ENCODE results near the gene ADAM19. TPM values are rescaled to one million over a fixed set of nuclear protein-coding genes. Genes with fewer than 3 reads are reported as not detected.

The ADAM19 gene
- total RNA-seq, 1 donor from 2014 or later: 10.6 TPM

- intact Hi-C loops (cut with DNase I): no loop called here
- TF ChIP-seq, protein P1, sequence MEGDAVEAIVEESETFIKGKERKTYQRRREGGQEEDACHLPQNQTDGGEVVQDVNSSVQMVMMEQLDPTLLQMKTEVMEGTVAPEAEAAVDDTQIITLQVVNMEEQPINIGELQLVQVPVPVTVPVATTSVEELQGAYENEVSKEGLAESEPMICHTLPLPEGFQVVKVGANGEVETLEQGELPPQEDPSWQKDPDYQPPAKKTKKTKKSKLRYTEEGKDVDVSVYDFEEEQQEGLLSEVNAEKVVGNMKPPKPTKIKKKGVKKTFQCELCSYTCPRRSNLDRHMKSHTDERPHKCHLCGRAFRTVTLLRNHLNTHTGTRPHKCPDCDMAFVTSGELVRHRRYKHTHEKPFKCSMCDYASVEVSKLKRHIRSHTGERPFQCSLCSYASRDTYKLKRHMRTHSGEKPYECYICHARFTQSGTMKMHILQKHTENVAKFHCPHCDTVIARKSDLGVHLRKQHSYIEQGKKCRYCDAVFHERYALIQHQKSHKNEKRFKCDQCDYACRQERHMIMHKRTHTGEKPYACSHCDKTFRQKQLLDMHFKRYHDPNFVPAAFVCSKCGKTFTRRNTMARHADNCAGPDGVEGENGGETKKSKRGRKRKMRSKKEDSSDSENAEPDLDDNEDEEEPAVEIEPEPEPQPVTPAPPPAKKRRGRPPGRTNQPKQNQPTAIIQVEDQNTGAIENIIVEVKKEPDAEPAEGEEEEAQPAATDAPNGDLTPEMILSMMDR (IDR thresholded peaks at IDR 0.05): no peak
- H3K27me3 ChIP-seq: no peaks in the 10 kb centered on the region
- H3K27ac ChIP-seq: peak overlapping the region; percentile 40
- ATAC-seq: peak; percentile 15
- no peaks in the 10 kb centered on the region for H3K36me3 ChIP-seq
- no peak for DNase-seq
- peaks cover 21% of the 10 kb centered on the region for H3K4me1 ChIP-seq
- no peak overlapping the region for H3K4me3 ChIP-seq
- no peaks in the 10 kb centered on the region for H3K9me3 ChIP-seq
Measured at GRCh38 chr5:157554179-157555036, 21.2 kb downstream of the ADAM19 start.

GRCh38 chr5:157552650-157553049 is 22.9 kb downstream of the ADAM19 start:
- DNase-seq (no peak), ATAC-seq (no peak)
- TF ChIP-seq, protein P1 (IDR thresholded peaks at IDR 0.05): no peak
- Histone ChIP-seq H3K27me3 (no peaks in the 10 kb centered on the region), H3K27ac (no peak overlapping the region), H3K4me3 (no peak overlapping the region), H3K9me3 (no peaks in the 10 kb centered on the region), H3K4me1 (peaks cover 31% of the 10 kb centered on the region), H3K36me3 (no peaks in the 10 kb centered on the region)
- intact Hi-C loops (cut with DNase I): no loop called here

DNA sequence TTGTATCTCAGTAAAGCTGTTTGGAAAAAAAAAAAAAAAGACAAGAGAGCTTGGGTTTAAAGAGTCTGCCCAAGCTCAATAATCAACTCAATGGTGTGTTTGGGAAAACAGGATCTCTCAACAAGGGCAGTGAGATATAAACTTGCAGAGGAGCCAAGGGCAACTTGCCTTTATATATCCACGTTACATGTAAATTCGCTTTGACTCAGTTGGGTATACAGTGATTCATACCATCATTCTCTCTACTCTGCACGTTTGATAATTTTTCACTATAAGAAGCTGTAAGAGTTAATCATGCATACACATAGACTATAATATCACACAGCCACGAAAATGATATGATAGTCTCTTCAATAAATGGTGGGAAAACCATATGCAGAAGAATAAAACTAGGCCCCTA is 24.9 kb downstream of the ADAM19 start:
- TF ChIP-seq, protein P1 (IDR thresholded peaks at IDR 0.05): no peak
- no peaks in the 10 kb centered on the region for H3K9me3 ChIP-seq
- DNase-seq (no peak), ATAC-seq (no peak)
- peaks cover 36% of the 10 kb centered on the region for H3K4me1 ChIP-seq
- no peaks in the 10 kb centered on the region for H3K27me3 ChIP-seq
- intact Hi-C loops (cut with DNase I): no loop called here
- H3K36me3 ChIP-seq: no peaks in the 10 kb centered on the region
- no peak overlapping the region for H3K4me3 ChIP-seq
- H3K27ac ChIP-seq: no peak overlapping the region

- ATAC-seq (no peak), DNase-seq (no peak)
- Histone ChIP-seq H3K9me3 (no peaks in the 10 kb centered on the region), H3K27ac (no peak overlapping the region), H3K4me1 (peaks cover 31% of the 10 kb centered on the region), H3K27me3 (no peaks in the 10 kb centered on the region), H3K4me3 (no peak overlapping the region), H3K36me3 (no peaks in the 10 kb centered on the region)
- TF ChIP-seq, protein P1 (IDR thresholded peaks at IDR 0.05): no peak
- intact Hi-C loops (cut with DNase I): no loop called here
Measured at GRCh38 chr5:157549954-157550549, 25.5 kb downstream of the ADAM19 start.

DNA sequence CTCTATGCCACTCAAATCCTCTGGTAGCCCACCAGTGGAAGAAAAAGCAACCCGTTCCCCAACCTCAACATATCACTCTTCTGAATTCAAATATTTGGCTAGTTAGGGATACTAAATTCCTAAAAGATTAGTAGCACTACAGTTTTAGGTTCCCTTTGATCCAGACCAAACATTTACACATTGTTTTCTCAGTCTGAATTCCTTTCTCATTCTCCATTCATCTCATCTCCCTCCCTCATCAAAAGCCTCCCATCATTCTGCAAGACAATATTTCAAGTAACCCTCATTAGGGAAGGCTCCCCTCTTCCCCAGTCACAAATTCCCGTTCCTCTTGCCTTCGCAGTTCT is 26.3 kb downstream of the ADAM19 start:
- Histone ChIP-seq H3K27ac (no peak overlapping the region), H3K27me3 (no peaks in the 10 kb centered on the region), H3K4me3 (no peak overlapping the region), H3K4me1 (peaks cover 31% of the 10 kb centered on the region), H3K9me3 (no peaks in the 10 kb centered on the region), H3K36me3 (no peaks in the 10 kb centered on the region)
- intact Hi-C loops (cut with DNase I): no loop called here
- TF ChIP-seq, protein P1 (IDR thresholded peaks at IDR 0.05): no peak
- ATAC-seq (no peak), DNase-seq (no peak)

Data from upper lobe of right lung (tissue), 1 donor.